NT2/D1 (cell line): Measurements from ENCODE around the gene PHYKPL.

Experiments
- DNase-seq: peaks from one replicate; pipeline ENCODE4 v3.0.0-alpha.2; 2011; ENCODE audit warnings: low read depth, low spot score
- H3K27me3 ChIP-seq: 2 replicates; pipeline ENCODE4 v1.6.0; 2011; ENCODE audit warnings: mild to moderate bottlenecking; ENCODE audit not compliant: insufficient read length, insufficient read depth
- H3K36me3 ChIP-seq: 2 replicates; pipeline ENCODE4 v1.6.1; 2011; ENCODE audit warnings: mild to moderate bottlenecking, low read length, mixed read lengths; ENCODE audit not compliant: insufficient read depth, insufficient read length
- H3K4me1 ChIP-seq: 2 replicates; pipeline ENCODE4 v1.5.1; 2011; ENCODE audit not compliant: insufficient read depth, insufficient read length
- H3K4me3 ChIP-seq: 2 replicates; pipeline ENCODE4 v1.5.1; 2011; ENCODE audit warnings: low read depth; ENCODE audit not compliant: insufficient read length
- H3K9ac ChIP-seq: 2 replicates; pipeline ENCODE4 v1.6.0; 2011; ENCODE audit warnings: low read depth; ENCODE audit not compliant: insufficient read length
- H3K9me3 ChIP-seq: 2 replicates; pipeline ENCODE4 v1.5.1; 2011; ENCODE audit warnings: mild to moderate bottlenecking, low read length; ENCODE audit not compliant: insufficient read depth
- SUZ12 ChIP-seq: IDR thresholded peaks from 2 replicates; pipeline ENCODE4 v1.6.1; 2011; ENCODE audit not compliant: insufficient read length, insufficient read depth; ENCODE audit errors: extremely low read depth
- YY1 ChIP-seq: IDR thresholded peaks from 2 replicates; pipeline ENCODE4 v1.6.1; 2011; ENCODE audit not compliant: insufficient read length, insufficient read depth
- ZNF274 ChIP-seq: IDR thresholded peaks from 2 replicates; pipeline ENCODE4 v1.6.1; 2011; ENCODE audit warnings: mild to moderate bottlenecking, low read depth, low read length

Gene PHYKPL

GRCh38 chr5:178177569-178177968, 55.0 kb downstream of the PHYKPL start:
- Histone ChIP-seq H3K27me3 (no peaks in the 10 kb centered on the region), H3K36me3 (no peaks in the 10 kb centered on the region), H3K4me3 (no peak overlapping the region), H3K9ac (no peak overlapping the region), H3K9me3 (no peaks in the 10 kb centered on the region), H3K4me1 (peaks cover 4% of the 10 kb centered on the region)
- no peak for TF ChIP-seq YY1
- no peak for TF ChIP-seq SUZ12
- TF ChIP-seq ZNF274: no peak
- DNase-seq: no peak

DNA sequence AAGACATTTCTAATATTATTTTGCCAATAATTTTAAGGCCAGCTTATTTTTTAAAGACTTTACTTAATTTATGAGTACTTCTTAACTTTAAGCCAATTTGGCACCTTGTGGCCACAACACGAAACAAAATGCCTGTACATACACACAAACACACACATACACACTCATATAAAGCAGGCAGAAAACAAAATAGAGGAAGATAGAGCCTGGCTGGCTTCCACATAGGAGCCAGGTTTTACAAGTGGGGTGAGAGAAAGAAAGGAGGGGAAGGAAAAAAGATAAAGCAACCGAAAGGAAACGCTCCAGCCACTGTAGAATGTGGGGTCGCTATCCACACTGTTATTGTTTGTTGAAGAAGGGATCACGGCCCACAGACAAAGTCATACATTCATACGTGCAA, 55.8 kb downstream of the PHYKPL start:
- TF ChIP-seq SUZ12: no peak
- no peak for TF ChIP-seq ZNF274
- TF ChIP-seq YY1: no peak
- H3K9ac ChIP-seq: no peak overlapping the region
- H3K4me1 ChIP-seq: no peaks in the 10 kb centered on the region
- no peaks in the 10 kb centered on the region for H3K36me3 ChIP-seq
- no peaks in the 10 kb centered on the region for H3K9me3 ChIP-seq
- H3K27me3 ChIP-seq: no peaks in the 10 kb centered on the region
- H3K4me3 ChIP-seq: no peak overlapping the region
- DNase-seq: no peak

DNA sequence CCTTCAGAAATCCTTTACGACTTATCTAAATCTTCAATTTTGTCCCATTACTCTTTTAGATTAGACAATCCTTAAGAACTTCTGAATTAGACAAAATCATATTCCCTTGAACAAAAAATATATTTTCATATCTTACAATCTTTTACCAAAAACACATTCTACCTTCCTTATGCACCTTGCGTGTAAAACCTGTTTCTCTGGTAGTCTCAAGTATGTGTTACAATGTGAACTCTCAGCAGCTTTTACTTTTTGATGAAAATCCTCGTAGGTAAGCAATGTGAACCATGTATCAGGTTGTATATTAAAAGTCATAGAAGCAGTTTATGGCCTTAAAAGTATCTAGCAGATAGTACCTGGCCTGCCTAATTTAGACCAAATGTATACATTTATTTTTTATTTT, 58.1 kb downstream of the PHYKPL start:
- no peaks in the 10 kb centered on the region for H3K4me1 ChIP-seq
- no peak for TF ChIP-seq ZNF274
- TF ChIP-seq YY1: no peak
- TF ChIP-seq SUZ12: no peak

DNA sequence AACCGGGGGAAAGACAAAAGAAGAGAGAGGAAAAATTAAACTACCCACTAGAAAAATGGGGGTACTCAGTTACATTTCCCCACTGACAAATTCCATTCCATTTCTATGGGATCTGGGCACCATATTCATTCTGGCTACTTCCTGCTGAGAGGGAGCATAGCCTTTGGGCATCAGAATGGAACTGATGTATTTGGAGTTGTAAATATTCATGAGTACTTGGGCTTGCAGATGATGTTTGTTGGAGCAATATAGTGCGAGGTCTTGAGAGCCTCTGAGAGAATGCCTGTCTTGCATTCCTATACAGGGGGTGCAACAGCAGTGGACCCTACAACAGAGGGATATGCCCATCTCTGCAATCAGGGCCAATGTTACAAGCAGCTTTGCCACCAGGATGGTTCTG, 62.1 kb downstream of the PHYKPL start:
- no peaks in the 10 kb centered on the region for H3K4me1 ChIP-seq
- no peaks in the 10 kb centered on the region for H3K9me3 ChIP-seq
- no peak for DNase-seq
- H3K36me3 ChIP-seq: no peaks in the 10 kb centered on the region
- no peak overlapping the region for H3K4me3 ChIP-seq
- H3K27me3 ChIP-seq: no peaks in the 10 kb centered on the region
- TF ChIP-seq YY1 (no peak), ZNF274 (no peak), SUZ12 (no peak)
- no peak overlapping the region for H3K9ac ChIP-seq

More for the DNA sequence above, 58.1 kb downstream of the PHYKPL start:
- DNase-seq: no peak
- Histone ChIP-seq H3K27me3 (no peaks in the 10 kb centered on the region), H3K9ac (no peak overlapping the region), H3K36me3 (no peaks in the 10 kb centered on the region), H3K4me3 (no peak overlapping the region), H3K9me3 (no peaks in the 10 kb centered on the region)

- Histone ChIP-seq H3K27me3 (peaks cover 7% of the 10 kb centered on the region), H3K9ac (no peak overlapping the region), H3K36me3 (no peaks in the 10 kb centered on the region), H3K4me3 (no peak overlapping the region), H3K4me1 (peaks cover 6% of the 10 kb centered on the region), H3K9me3 (no peaks in the 10 kb centered on the region)
- TF ChIP-seq ZNF274 (no peak), YY1 (no peak), SUZ12 (no peak)
- DNase-seq: no peak
These were observed 67.0 kb downstream of the PHYKPL start for GRCh38 chr5:178165581-178165980.

DNA sequence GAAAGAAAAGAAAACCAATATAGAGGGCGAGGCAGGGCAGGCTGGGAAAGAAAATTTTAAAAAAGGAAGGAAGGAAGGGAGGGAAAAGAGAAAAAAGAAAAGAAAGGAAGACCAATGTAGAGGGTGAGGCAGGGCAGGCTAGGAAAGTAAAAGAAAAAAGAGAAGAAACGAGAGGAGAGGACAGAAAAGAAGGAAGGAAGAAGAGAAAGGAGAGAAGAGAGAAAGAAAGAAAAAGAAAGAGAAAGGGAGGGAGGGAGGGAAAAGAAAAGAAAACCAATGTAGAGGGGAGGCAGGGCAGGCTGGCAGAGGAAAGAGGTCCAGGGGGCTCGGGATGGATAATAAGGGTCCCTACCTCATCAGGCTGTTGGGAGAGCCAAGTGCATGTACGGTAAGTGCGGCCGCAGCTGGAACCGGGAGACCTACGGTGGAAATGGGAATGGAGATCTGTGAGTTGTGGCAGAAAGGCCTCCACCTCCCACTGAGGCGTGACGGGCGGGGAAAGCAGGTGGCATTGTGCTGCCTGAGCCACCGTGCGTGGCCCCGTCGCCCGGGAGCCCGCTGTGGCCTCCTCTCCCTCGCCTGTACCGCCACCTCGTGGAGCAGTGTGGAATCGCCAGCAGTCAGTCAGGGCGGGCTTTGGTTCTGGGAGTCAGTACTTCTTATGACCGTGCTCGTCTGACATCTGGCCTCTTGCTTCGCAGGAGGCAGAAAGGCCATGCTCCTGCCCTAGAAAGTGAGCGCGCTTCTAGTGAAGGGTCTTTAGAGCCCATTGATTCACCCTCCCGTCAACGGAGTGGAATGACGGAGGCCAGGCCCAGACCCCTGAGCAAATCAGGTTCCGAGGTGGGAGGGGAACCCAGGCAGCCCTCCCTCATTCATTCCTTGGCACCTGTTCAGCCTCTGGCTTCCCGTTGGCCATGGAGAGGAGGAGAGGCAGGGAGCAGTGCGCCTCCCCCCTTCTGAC, 68.5 kb downstream of the PHYKPL start:
- Histone ChIP-seq H3K9me3 (no peaks in the 10 kb centered on the region), H3K4me3 (no peak overlapping the region), H3K9ac (no peak overlapping the region), H3K4me1 (peaks cover 6% of the 10 kb centered on the region), H3K36me3 (no peaks in the 10 kb centered on the region), H3K27me3 (peaks cover 7% of the 10 kb centered on the region)
- DNase-seq: peak; percentile 38
- TF ChIP-seq ZNF274 (no peak), YY1 (no peak), SUZ12 (no peak)

DNA sequence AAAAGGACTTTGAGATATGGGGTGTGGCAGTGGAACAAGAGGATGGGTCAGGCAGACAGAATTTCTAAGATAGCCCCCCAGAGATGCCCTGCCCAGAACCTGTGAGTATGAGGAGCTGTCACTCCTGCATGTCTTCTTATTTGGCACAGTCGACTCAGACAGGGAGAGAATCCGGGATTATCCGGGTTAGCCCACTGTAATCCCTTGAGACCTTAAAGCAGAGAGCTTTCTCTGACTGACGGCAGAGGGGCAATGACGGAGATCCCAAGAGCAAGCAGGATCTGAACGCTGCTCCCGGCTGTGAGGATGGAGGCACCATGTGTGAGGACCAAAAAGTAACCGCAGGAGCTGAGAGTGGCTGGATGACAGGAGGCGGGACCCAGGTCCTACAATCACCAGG, 70.1 kb downstream of the PHYKPL start:
- Histone ChIP-seq H3K9ac (no peak overlapping the region), H3K4me1 (peaks cover 6% of the 10 kb centered on the region), H3K36me3 (no peaks in the 10 kb centered on the region), H3K9me3 (no peaks in the 10 kb centered on the region), H3K4me3 (no peak overlapping the region), H3K27me3 (peaks cover 7% of the 10 kb centered on the region)
- no peak for DNase-seq
- no peak for TF ChIP-seq SUZ12
- TF ChIP-seq YY1: no peak
- no peak for TF ChIP-seq ZNF274

DNA sequence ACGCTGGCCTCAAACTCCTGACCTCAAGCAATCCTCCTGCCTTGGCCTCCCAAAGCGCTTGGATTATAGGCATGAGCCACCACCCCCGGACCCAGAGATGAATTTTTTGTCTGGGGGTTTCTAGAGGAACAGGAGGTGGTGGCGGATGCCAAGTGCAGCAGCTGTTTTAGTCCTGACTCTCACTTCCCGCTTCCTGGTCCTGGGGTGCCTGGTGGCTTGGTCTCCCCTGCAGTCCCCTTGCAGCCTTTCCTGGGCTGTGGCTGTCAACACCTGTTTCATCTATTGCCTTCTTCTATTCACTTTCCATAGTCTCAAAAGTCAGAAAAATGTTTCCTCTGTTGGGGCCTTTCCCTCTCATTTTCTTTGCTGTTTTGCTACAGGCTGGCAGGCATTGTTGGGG, 72.4 kb downstream of the PHYKPL start:
- Histone ChIP-seq H3K9ac (no peak overlapping the region), H3K4me3 (no peak overlapping the region)
- no peak for DNase-seq

More for the DNA sequence above, 72.4 kb downstream of the PHYKPL start:
- no peak for TF ChIP-seq SUZ12
- TF ChIP-seq ZNF274: no peak
- no peak for TF ChIP-seq YY1
- no peaks in the 10 kb centered on the region for H3K9me3 ChIP-seq
- H3K4me1 ChIP-seq: peaks cover 6% of the 10 kb centered on the region
- H3K27me3 ChIP-seq: peaks cover 7% of the 10 kb centered on the region
- no peaks in the 10 kb centered on the region for H3K36me3 ChIP-seq
